Activated CD4-positive, alpha-beta memory T cell treated with anti-CD3 and anti-CD28 coated beads for 36 hours (primary cell): Measurements from ENCODE around the gene GRXCR1. TPM values are rescaled to one million over a fixed set of nuclear protein-coding genes. Genes with fewer than 3 reads are reported as not detected.

Source experiments
- CTCF ChIA-PET: fragments of 350-600 bp; sonication (Branson Sonifier 250); formaldehyde crosslinking; loops from one replicate; lab custom pipeline; 2021; ENCODE audit warnings: antibody characterized with exemption, inconsistent platforms; lab: Charles Lee
- POLR2A ChIA-PET: fragments of 350-600 bp; sonication (Branson Sonifier 250); formaldehyde crosslinking; loops from one replicate; lab custom pipeline; 2021; ENCODE audit warnings: antibody characterized with exemption; lab: Charles Lee
- DNase-seq: peaks from one replicate; pipeline ENCODE4 v3.0.0-alpha.2; 2020
- H3K27ac Mint-ChIP-seq: one replicate; pipeline ENCODE4 v1.8.0; 2021; ENCODE audit warnings: mixed read lengths
- H3K27me3 Mint-ChIP-seq: one replicate; pipeline ENCODE4 v1.8.0; 2021; ENCODE audit warnings: mixed read lengths
- H3K36me3 Mint-ChIP-seq: one replicate; pipeline ENCODE4 v1.8.0; 2021; ENCODE audit warnings: mixed read lengths
- H3K4me1 Mint-ChIP-seq: one replicate; pipeline ENCODE4 v1.8.0; 2021; ENCODE audit warnings: low read depth, mixed read lengths
- H3K4me3 Mint-ChIP-seq: one replicate; pipeline ENCODE4 v1.8.0; 2021; ENCODE audit warnings: mild to moderate bottlenecking, mixed read lengths
- H3K9me3 Mint-ChIP-seq: one replicate; pipeline ENCODE4 v1.8.0; 2021; ENCODE audit warnings: mixed read lengths
- intact Hi-C: fragments of 100-400 bp; cut with micrococcal nuclease; formaldehyde crosslinking; loops from one replicate; pipeline ENCODE4 v1.15.1; 2023
- total RNA-seq, 2 experiments: library from RNA; stranded (reverse); gene quantifications; one replicate each; pipeline ENCODE4 v1.2.3, GENCODE V29; 2021

The GRXCR1 gene
- total RNA-seq, 2 experiments from 2014 or later, result not detected

DNA sequence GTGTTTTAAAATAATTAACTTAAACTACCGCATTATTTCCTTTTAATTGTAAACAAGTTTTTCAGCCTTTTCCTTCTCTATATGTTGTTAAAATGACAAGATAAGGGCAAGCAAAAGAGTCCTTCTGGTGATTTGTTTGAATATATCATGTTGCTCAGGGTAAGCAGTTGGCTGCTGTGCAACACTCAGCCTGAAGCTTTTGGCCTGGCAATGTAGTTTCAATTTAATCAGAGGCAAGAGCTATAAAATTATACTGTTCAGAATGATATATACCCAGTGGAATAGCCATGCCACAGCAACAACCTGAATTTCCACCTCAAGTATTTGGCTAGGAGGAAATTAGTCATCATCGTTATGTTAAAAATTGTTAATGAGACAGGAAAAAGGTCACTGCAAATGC is 53.4 kb downstream of the GRXCR1 start:
- no peaks in the 10 kb centered on the region for H3K36me3 Mint-ChIP-seq
- no peaks in the 10 kb centered on the region for H3K9me3 Mint-ChIP-seq
- no peak for DNase-seq
- H3K27me3 Mint-ChIP-seq, result no peaks in the 10 kb centered on the region
- intact Hi-C loops, result no loop called here
- H3K4me3 Mint-ChIP-seq, result no peak overlapping the region
- no peaks in the 10 kb centered on the region for H3K4me1 Mint-ChIP-seq
- no peak overlapping the region for H3K27ac Mint-ChIP-seq
- CTCF ChIA-PET, result no interaction called here
- POLR2A ChIA-PET, result no interaction called here

DNA sequence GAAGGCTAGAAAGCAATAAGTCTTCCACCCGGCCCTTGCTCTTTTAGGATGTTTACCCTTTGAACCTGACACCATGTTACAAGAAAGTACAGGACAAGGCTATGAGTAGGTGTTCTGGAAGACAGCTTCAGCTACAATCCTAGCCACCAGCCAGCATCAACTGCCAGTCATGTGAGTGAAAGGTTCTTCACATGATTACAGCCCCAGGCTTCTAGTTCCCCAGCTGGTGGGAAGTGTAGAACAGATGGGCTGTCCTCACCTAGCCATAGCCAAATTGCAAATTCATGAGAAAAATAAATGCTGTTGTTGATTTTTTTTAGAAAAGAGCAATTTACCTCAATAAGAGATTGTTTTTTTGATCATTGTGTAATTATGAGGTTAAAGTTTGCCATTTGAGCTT is 60.8 kb downstream of the GRXCR1 start:
- no peak overlapping the region for H3K27ac Mint-ChIP-seq
- DNase-seq, result no peak
- intact Hi-C loops, result no loop called here
- H3K4me3 Mint-ChIP-seq, result no peak overlapping the region
- ChIA-PET CTCF (no interaction called here), POLR2A (no interaction called here)
- H3K4me1 Mint-ChIP-seq, result no peaks in the 10 kb centered on the region
- H3K9me3 Mint-ChIP-seq, result no peaks in the 10 kb centered on the region
- no peaks in the 10 kb centered on the region for H3K36me3 Mint-ChIP-seq
- no peaks in the 10 kb centered on the region for H3K27me3 Mint-ChIP-seq

DNA sequence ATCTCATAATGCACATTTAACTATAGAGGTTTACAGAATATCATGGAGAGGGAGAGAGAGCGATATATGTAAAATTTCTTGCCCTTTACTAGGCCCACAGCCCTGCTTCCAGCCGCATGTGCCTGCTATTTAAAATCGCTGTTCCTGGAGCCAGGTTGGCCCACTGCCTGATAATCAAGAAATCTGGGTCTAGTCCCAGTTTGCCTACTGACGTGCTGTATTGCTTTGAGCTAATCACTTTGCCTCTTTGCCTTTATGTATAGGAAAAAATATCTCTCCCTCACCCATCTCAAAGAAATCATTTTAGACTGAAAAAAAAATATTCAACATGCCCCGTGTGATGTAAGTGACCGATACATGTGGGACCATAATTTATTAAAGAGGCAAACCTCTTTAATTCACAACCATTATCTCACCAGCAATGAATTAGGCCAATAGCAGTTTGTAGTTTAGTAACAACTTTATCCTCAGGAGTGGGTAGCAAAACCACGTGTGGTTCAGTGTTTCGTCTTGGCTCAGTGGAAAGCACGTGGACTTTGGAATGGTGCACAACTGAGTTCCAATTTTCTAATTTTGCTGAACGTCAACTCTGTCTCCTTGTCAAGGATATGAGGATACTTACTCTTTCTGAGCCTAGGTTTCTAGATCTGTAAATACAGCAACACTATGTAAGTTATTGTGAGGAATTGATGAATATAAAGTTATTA is 62.6 kb downstream of the GRXCR1 start:
- no peaks in the 10 kb centered on the region for H3K36me3 Mint-ChIP-seq
- DNase-seq, result no peak
- H3K27ac Mint-ChIP-seq, result no peak overlapping the region
- H3K4me3 Mint-ChIP-seq, result no peak overlapping the region
- CTCF ChIA-PET, result no interaction called here
- no peaks in the 10 kb centered on the region for H3K9me3 Mint-ChIP-seq
- POLR2A ChIA-PET, result no interaction called here
- no peaks in the 10 kb centered on the region for H3K4me1 Mint-ChIP-seq
- intact Hi-C loops, result no loop called here
- no peaks in the 10 kb centered on the region for H3K27me3 Mint-ChIP-seq

DNA sequence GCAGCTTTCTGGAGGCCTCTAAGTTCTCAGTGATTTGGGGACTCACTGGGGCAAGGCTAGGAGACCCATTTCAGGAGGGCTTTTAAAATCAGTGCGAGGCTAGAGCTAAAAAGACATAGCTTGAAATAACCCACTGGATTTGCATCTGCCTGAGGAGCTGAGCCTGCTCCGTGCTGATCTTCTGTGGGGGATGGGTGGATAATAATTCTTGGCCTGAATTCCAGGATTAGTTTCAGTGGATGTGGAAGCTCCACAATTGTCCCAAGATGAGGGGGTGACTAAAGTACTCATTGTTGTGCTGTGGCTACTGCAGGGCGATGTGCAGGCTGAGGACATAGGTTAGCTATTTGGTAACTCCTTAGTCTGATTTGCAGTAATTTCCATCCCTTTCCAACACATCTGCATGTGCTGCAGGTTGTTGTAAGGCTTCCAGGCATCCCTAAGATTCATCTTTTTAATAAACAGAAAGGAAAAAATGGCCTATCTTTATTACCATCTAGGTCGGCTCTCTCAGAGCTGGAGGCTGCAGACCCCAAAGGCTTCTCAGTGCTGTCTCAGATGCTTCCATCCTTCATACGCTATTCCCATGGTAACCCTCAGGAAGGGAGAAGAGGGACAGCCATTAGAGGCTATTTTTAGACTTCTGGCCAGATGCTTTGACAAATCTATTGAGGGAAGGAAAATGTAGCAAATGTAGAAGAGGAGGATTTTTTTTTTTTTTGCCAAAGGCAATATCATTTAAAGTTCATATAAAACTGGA is 63.4 kb downstream of the GRXCR1 start:
- Mint-ChIP-seq H3K27me3 (no peaks in the 10 kb centered on the region), H3K4me1 (no peaks in the 10 kb centered on the region), H3K36me3 (no peaks in the 10 kb centered on the region), H3K4me3 (no peak overlapping the region), H3K9me3 (no peaks in the 10 kb centered on the region), H3K27ac (no peak overlapping the region)
- ChIA-PET CTCF (no interaction called here), POLR2A (no interaction called here)
- DNase-seq, result no peak
- intact Hi-C loops, result no loop called here

DNA sequence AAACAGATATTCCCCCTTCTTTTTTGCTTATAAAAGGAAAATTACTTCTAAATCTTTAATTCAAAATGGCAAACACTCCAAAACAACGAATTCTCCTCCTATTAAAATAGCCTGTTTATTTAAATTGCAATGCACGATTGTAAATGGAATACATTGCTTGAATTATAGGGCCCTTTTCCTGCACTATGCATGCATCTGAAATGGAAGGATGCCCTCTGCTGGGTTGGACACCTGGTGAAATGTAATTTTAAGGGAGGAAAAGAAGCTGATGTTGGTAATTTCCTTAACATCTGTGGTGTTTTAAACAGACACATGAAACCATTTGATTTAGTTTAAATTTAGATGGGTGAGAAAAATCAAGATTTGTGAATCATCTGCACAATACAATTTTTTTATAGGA is 72.8 kb downstream of the GRXCR1 start:
- ChIA-PET CTCF (no interaction called here), POLR2A (no interaction called here)
- Mint-ChIP-seq H3K4me3 (no peak overlapping the region), H3K27ac (no peak overlapping the region), H3K9me3 (no peaks in the 10 kb centered on the region), H3K36me3 (no peaks in the 10 kb centered on the region), H3K27me3 (no peaks in the 10 kb centered on the region), H3K4me1 (no peaks in the 10 kb centered on the region)
- intact Hi-C loops, result no loop called here
- no peak for DNase-seq

DNA sequence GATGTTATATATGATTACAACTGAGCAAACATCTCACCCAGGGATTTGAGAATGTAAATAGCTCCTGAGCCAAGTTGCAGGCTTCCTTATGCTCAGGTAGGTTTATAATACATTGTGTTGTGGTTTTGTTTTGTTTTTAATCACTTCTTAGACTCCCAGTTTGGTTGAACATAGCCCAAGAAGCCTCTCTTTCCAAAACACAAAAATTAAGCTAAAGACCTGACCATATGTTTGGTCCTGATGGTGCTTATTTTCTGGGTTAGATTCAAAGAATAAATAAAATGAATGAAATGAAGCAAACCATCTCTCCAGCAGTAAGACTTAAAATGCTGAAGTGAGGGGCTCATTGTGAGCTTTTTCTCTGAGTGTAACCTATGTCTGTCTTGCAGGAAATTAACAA is 93.5 kb downstream of the GRXCR1 start:
- Mint-ChIP-seq H3K4me1 (no peaks in the 10 kb centered on the region), H3K9me3 (peaks cover 15% of the 10 kb centered on the region), H3K36me3 (no peaks in the 10 kb centered on the region), H3K27ac (no peak overlapping the region), H3K27me3 (no peaks in the 10 kb centered on the region), H3K4me3 (no peak overlapping the region)
- DNase-seq, result no peak
- CTCF ChIA-PET, result no interaction called here
- POLR2A ChIA-PET, result no interaction called here
- intact Hi-C loops, result no loop called here

DNA sequence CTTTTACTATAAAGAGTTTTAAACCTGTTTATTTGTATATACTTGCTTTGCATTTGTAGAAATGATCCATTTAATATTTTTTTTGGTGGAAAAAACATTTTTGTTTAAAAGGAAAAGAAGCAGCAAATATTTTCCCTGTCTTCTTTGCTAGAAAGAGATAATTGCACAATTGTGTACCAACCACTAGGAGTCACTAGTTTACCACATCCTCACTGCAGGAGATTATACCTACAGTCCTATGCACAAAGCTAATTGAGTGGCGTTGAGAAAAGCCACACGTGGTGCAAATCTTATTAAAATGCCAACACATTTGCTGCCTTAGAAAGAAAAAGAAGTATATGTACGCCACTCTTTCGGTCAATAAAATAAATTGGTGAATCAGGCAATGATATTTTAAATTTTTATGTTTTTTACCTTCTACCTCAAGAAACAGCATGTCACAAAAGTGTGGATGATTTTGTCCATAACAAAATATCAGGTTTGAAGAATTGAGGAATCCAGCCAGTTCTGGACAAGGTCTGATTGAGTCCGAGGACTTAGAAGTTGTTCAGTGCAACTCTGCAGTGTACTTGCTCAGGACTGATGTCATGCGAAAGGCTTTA is 102.9 kb downstream of the GRXCR1 start:
- no peaks in the 10 kb centered on the region for H3K27me3 Mint-ChIP-seq
- H3K27ac Mint-ChIP-seq, result no peak overlapping the region
- DNase-seq, result no peak
- POLR2A ChIA-PET, result no interaction called here
- no peak overlapping the region for H3K4me3 Mint-ChIP-seq
- no peaks in the 10 kb centered on the region for H3K36me3 Mint-ChIP-seq
- no peaks in the 10 kb centered on the region for H3K4me1 Mint-ChIP-seq
- intact Hi-C loops, result no loop called here
- peaks cover 4% of the 10 kb centered on the region for H3K9me3 Mint-ChIP-seq
- CTCF ChIA-PET, result interaction anchor here (0.6 kb wide), 1 partner anchor 148 kb away, joined by 4 read pairs; no protein-coding TSS in a partner anchor

DNA sequence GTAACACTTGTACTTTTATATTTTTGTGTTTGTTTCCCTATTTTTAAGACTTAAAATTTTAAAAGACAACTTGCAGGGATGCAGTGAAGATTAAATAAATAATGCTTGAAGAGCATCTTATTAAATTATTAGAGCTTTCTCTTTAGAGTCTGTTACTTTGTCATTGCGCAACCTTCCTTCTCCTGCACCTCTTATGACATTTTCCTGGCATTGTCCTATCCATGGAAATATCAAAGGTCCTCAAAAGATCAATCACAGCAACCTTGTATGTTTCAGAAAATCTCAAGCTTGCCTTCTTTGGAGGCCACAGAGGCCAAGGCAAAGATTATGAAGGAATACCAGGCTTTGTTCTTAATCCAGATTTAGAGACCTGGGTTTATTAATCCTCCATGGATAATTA is 116.3 kb downstream of the GRXCR1 start:
- Mint-ChIP-seq H3K27ac (no peak overlapping the region), H3K4me3 (no peak overlapping the region), H3K9me3 (peaks cover 26% of the 10 kb centered on the region), H3K27me3 (no peaks in the 10 kb centered on the region), H3K4me1 (no peaks in the 10 kb centered on the region), H3K36me3 (no peaks in the 10 kb centered on the region)
- ChIA-PET CTCF (no interaction called here), POLR2A (no interaction called here)
- intact Hi-C loops, result no loop called here
- DNase-seq, result no peak

DNA sequence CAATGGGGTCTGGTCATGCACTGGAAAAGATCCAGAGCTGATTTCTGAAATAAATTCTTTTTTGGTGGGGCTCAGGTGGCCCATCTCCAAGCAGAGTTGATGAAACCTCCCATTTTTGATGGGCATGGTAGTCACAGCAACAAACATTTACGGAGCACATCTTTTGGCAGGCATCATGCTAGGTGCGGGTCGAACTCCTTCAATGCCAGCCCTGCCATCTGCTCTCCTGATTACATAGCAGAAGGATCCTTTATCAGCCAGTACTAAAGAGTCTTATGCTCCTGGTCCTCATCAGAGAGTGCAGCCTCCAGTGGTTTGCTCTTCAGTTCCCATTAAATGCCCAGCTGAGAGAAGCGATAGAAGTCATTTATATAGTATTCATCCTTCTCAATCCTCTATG is 121.7 kb downstream of the GRXCR1 start:
- Mint-ChIP-seq H3K9me3 (no peaks in the 10 kb centered on the region), H3K27ac (no peak overlapping the region), H3K36me3 (no peaks in the 10 kb centered on the region), H3K4me1 (no peaks in the 10 kb centered on the region), H3K4me3 (no peak overlapping the region), H3K27me3 (no peaks in the 10 kb centered on the region)
- no peak for DNase-seq
- CTCF ChIA-PET, result no interaction called here
- intact Hi-C loops, result no loop called here
- POLR2A ChIA-PET, result no interaction called here

DNA sequence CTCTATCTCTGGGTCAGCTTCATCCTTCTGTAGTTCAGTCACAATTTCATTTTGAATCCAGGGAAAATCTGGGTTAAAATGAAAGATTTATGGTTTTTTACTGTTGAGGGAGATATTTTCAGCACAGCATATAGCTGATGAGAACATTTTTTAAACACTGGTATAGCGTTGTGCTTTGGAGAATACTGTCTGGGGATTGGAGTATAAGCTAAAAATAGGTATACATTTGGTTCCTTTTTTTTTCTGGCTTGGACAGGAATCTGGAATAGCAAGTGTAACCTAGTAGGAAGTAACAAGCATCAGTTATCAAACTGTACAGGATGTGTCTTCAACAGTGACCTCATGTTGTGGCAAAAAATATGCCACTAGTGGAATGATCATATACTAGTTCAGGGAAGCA is 149.1 kb downstream of the GRXCR1 start:
- no peak overlapping the region for H3K4me3 Mint-ChIP-seq
- no peaks in the 10 kb centered on the region for H3K27me3 Mint-ChIP-seq
- no peak overlapping the region for H3K27ac Mint-ChIP-seq
- ChIA-PET CTCF (no interaction called here), POLR2A (interaction anchor here (0.6 kb wide), 1 partner anchor 791 kb away, joined by 3 read pairs; no protein-coding TSS in a partner anchor)
- peaks cover 1% of the 10 kb centered on the region for H3K9me3 Mint-ChIP-seq
- DNase-seq, result no peak
- H3K36me3 Mint-ChIP-seq, result no peaks in the 10 kb centered on the region
- intact Hi-C loops, result no loop called here
- H3K4me1 Mint-ChIP-seq, result no peaks in the 10 kb centered on the region

DNA sequence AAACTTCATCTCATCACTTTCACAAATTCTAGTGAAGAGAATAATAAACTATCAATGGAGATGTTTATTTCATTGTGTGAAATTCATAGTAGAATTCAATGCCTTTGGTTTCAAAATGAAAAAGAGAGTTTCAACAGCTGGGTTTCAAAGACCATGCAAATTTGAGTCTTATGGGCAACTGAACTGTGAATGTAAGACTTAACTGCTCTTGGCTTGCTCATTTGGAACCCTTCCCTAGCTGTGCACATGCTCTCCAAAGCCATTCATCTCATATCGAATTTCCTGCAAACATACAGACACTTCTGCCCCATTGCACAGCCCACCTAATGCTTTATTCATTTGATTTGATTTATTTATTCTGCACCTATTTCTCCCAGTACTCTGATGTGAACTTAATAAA is 154.5 kb downstream of the GRXCR1 start:
- no peaks in the 10 kb centered on the region for H3K36me3 Mint-ChIP-seq

DNA sequence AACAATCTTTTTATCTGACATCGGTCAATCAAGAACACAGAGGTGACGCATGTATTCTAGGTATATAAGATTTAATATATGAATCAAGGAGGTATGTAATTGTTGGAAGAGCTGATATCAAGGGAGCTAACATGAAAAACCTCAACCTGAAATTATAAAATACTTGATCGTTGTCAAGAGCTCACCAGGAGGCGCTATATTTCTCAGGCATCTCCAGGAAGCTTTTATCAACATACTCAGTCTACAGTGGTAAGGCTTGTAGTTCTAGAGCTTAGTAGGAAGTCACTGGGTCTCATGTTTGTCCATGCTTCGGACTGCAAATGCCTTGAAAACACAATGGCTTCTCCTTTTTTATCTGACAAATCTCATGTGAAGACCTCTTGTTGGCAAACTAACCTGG is 156.1 kb downstream of the GRXCR1 start:
- Mint-ChIP-seq H3K36me3 (no peaks in the 10 kb centered on the region), H3K27ac (no peak overlapping the region), H3K9me3 (no peaks in the 10 kb centered on the region), H3K4me1 (no peaks in the 10 kb centered on the region), H3K4me3 (no peak overlapping the region), H3K27me3 (no peaks in the 10 kb centered on the region)
- DNase-seq, result no peak
- intact Hi-C loops, result no loop called here
- ChIA-PET CTCF (no interaction called here), POLR2A (no interaction called here)

More for the DNA sequence above, 154.5 kb downstream of the GRXCR1 start:
- H3K9me3 Mint-ChIP-seq, result no peaks in the 10 kb centered on the region
- H3K4me3 Mint-ChIP-seq, result no peak overlapping the region
- no peak for DNase-seq
- H3K27me3 Mint-ChIP-seq, result no peaks in the 10 kb centered on the region
- ChIA-PET CTCF (no interaction called here), POLR2A (no interaction called here)
- H3K27ac Mint-ChIP-seq, result no peak overlapping the region
- intact Hi-C loops, result no loop called here
- H3K4me1 Mint-ChIP-seq, result no peaks in the 10 kb centered on the region
